Karpas-422 (cell line): ENCODE measurements around the gene PFKFB2. TPM values are rescaled to one million over a fixed set of nuclear protein-coding genes. Genes with fewer than 3 reads are reported as not detected.
"Not testable (repeated sequence)": the region's sequence is repeated elsewhere in the genome, so short reads cannot be mapped to it uniquely, and the experiment has no call there.

Experiments
- DNase-seq: peaks from one replicate; pipeline ENCODE4 v3.0.0-alpha.2; 2015
- H2AFZ ChIP-seq: fragments of 200-600 bp; sonication (generic); 2 replicates; pipeline ENCODE4 v1.6.1; 2014; ENCODE audit warnings: antibody characterized with exemption, low read length, mixed read lengths
- H3K27ac ChIP-seq: fragments of 200-600 bp; sonication (generic); 2 replicates; pipeline ENCODE4 v1.5.1; 2014; ENCODE audit warnings: mild to moderate bottlenecking, low read length, moderate library complexity
- H3K27me3 ChIP-seq: fragments of 200-600 bp; sonication (generic); 2 replicates; pipeline ENCODE4 v1.6.1; 2014; ENCODE audit warnings: low read length, mixed read lengths
- H3K36me3 ChIP-seq: fragments of 200-600 bp; sonication (generic); 2 replicates; pipeline ENCODE4 v1.6.1; 2014; ENCODE audit warnings: low read length, mixed read lengths; ENCODE audit not compliant: insufficient read depth
- H3K4me1 ChIP-seq: fragments of 200-600 bp; sonication (generic); 2 replicates; pipeline ENCODE4 v1.6.1; 2014; ENCODE audit warnings: mild to moderate bottlenecking, low read length, mixed read lengths
- H3K4me2 ChIP-seq: fragments of 200-600 bp; sonication (generic); 2 replicates; pipeline ENCODE4 v1.6.1; 2014; ENCODE audit warnings: low read length, low read depth, mild to moderate bottlenecking; ENCODE audit not compliant: poor library complexity, severe bottlenecking
- H3K4me3 ChIP-seq: fragments of 200-600 bp; sonication (generic); 2 replicates; pipeline ENCODE4 v1.5.1; 2014; ENCODE audit warnings: mild to moderate bottlenecking, antibody characterized with exemption, low read length, mixed read lengths
- H3K79me2 ChIP-seq: fragments of 200-600 bp; sonication (generic); 2 replicates; pipeline ENCODE4 v1.6.1; 2014; ENCODE audit warnings: mild to moderate bottlenecking, low read length, mixed read lengths
- H3K9ac ChIP-seq: fragments of 200-600 bp; sonication (generic); 2 replicates; pipeline ENCODE4 v1.6.0; 2014; ENCODE audit warnings: low read length
- H3K9me2 ChIP-seq: fragments of 200-600 bp; sonication (generic), shearing (Covaris generic); replicated peaks from 2 replicates; pipeline ENCODE4 v1.6.0; 2014; ENCODE audit warnings: mild to moderate bottlenecking, low read length, moderate library complexity; ENCODE audit not compliant: insufficient read depth
- H3K9me3 ChIP-seq: fragments of 300-700, 200-600 bp; sonication (generic); 2 replicates; pipeline ENCODE4 v1.6.1; 2014; ENCODE audit warnings: low read length, mixed read lengths
- H4K20me1 ChIP-seq: fragments of 200-600 bp; sonication (generic); 2 replicates; pipeline ENCODE4 v1.6.1; 2014; ENCODE audit warnings: mild to moderate bottlenecking, antibody characterized with exemption, low read length, low read depth; ENCODE audit not compliant: insufficient read depth
- total RNA-seq: library from RNA; depleted of rRNA; stranded (reverse); fragments of >200 nt; shearing (Covaris generic); gene quantifications from 2 replicates; pipeline ENCODE4 v1.2.3, GENCODE V29; 2014; ENCODE audit warnings: low replicate concordance

The PFKFB2 gene
- total RNA-seq, 1 experiment from 2014 or later = 0.07 TPM

GRCh38 chr1:207041397-207041796, 11.7 kb upstream of the PFKFB2 start:
- H3K9me3 ChIP-seq, H3K9me2 ChIP-seq, H3K9ac ChIP-seq, H4K20me1 ChIP-seq, H3K27me3 ChIP-seq, H3K4me1 ChIP-seq, H3K27ac ChIP-seq, DNase-seq, H3K79me2 ChIP-seq, H3K4me2 ChIP-seq, H3K4me3 ChIP-seq, H2AFZ ChIP-seq, H3K36me3 ChIP-seq: not testable (repeated sequence)

GRCh38 chr1:207045453-207045852, 7.6 kb upstream of the PFKFB2 start:
- Histone ChIP-seq H3K79me2 (no peaks in the 10 kb centered on the region), H3K27me3 (no peaks in the 10 kb centered on the region), H3K9me3 (no peaks in the 10 kb centered on the region), H3K36me3 (no peaks in the 10 kb centered on the region), H3K27ac (no peak overlapping the region), H3K4me3 (no peak overlapping the region), H3K9me2 (no peaks in the 10 kb centered on the region), H2AFZ (no peak overlapping the region), H3K9ac (no peak overlapping the region), H3K4me2 (no peak overlapping the region), H3K4me1 (no peaks in the 10 kb centered on the region), H4K20me1 (no peaks in the 10 kb centered on the region)
- no peak for DNase-seq

GRCh38 chr1:207047505-207047904, 5.6 kb upstream of the PFKFB2 start:
- Histone ChIP-seq H2AFZ (no peak overlapping the region), H3K27me3 (no peaks in the 10 kb centered on the region), H3K9me2 (no peaks in the 10 kb centered on the region), H3K4me2 (no peak overlapping the region), H3K79me2 (no peaks in the 10 kb centered on the region), H3K4me3 (no peak overlapping the region), H4K20me1 (no peaks in the 10 kb centered on the region), H3K4me1 (no peaks in the 10 kb centered on the region), H3K36me3 (no peaks in the 10 kb centered on the region), H3K27ac (no peak overlapping the region), H3K9ac (no peak overlapping the region), H3K9me3 (no peaks in the 10 kb centered on the region)
- DNase-seq = no peak

GRCh38 chr1:207048041-207048440, 5.0 kb upstream of the PFKFB2 start:
- no peaks in the 10 kb centered on the region for H3K9me3 ChIP-seq
- H3K4me3 ChIP-seq = no peak overlapping the region
- no peak overlapping the region for H2AFZ ChIP-seq
- DNase-seq = no peak
- no peak overlapping the region for H3K9ac ChIP-seq
- no peaks in the 10 kb centered on the region for H4K20me1 ChIP-seq
- H3K79me2 ChIP-seq = no peaks in the 10 kb centered on the region
- H3K9me2 ChIP-seq = no peaks in the 10 kb centered on the region
- H3K27me3 ChIP-seq = no peaks in the 10 kb centered on the region
- no peak overlapping the region for H3K4me2 ChIP-seq
- no peaks in the 10 kb centered on the region for H3K36me3 ChIP-seq
- no peak overlapping the region for H3K27ac ChIP-seq
- H3K4me1 ChIP-seq = no peaks in the 10 kb centered on the region

- H3K27ac ChIP-seq = no peak overlapping the region
Measured at GRCh38 chr1:207049054-207049453, 4.0 kb upstream of the PFKFB2 start.

GRCh38 chr1:207049514-207049913, 3.6 kb upstream of the PFKFB2 start:
- DNase-seq = no peak
- Histone ChIP-seq H3K4me2 (no peak overlapping the region), H4K20me1 (no peaks in the 10 kb centered on the region), H2AFZ (no peak overlapping the region), H3K4me3 (no peak overlapping the region), H3K4me1 (no peaks in the 10 kb centered on the region), H3K27me3 (no peaks in the 10 kb centered on the region), H3K9me3 (no peaks in the 10 kb centered on the region), H3K9me2 (no peaks in the 10 kb centered on the region), H3K27ac (no peak overlapping the region), H3K79me2 (no peaks in the 10 kb centered on the region), H3K9ac (no peak overlapping the region), H3K36me3 (no peaks in the 10 kb centered on the region)

More at GRCh38 chr1:207049054-207049453, 4.0 kb upstream of the PFKFB2 start:
- H3K4me2 ChIP-seq = no peak overlapping the region
- H3K36me3 ChIP-seq = no peaks in the 10 kb centered on the region
- no peaks in the 10 kb centered on the region for H3K9me2 ChIP-seq
- no peaks in the 10 kb centered on the region for H3K9me3 ChIP-seq
- H3K4me1 ChIP-seq = no peaks in the 10 kb centered on the region
- no peak overlapping the region for H3K9ac ChIP-seq
- no peak for DNase-seq
- H3K79me2 ChIP-seq = no peaks in the 10 kb centered on the region
- no peaks in the 10 kb centered on the region for H4K20me1 ChIP-seq
- no peak overlapping the region for H3K4me3 ChIP-seq
- H3K27me3 ChIP-seq = no peaks in the 10 kb centered on the region
- no peak overlapping the region for H2AFZ ChIP-seq

GRCh38 chr1:207049974-207050391, 3.1 kb upstream of the PFKFB2 start:
- no peak overlapping the region for H3K27ac ChIP-seq
- no peaks in the 10 kb centered on the region for H3K36me3 ChIP-seq
- no peak overlapping the region for H3K4me2 ChIP-seq
- H4K20me1 ChIP-seq = no peaks in the 10 kb centered on the region
- H3K9me3 ChIP-seq = no peaks in the 10 kb centered on the region
- no peak overlapping the region for H2AFZ ChIP-seq
- H3K9ac ChIP-seq = no peak overlapping the region
- H3K4me1 ChIP-seq = no peaks in the 10 kb centered on the region
- DNase-seq = peak; percentile 56
- no peak overlapping the region for H3K4me3 ChIP-seq
- H3K9me2 ChIP-seq = no peaks in the 10 kb centered on the region
- no peaks in the 10 kb centered on the region for H3K79me2 ChIP-seq
- no peaks in the 10 kb centered on the region for H3K27me3 ChIP-seq

- H3K27ac ChIP-seq = no peak overlapping the region
- no peak overlapping the region for H3K4me2 ChIP-seq
- H3K4me3 ChIP-seq = no peak overlapping the region
- no peaks in the 10 kb centered on the region for H3K27me3 ChIP-seq
- H3K79me2 ChIP-seq = no peaks in the 10 kb centered on the region
- no peak for DNase-seq
- H2AFZ ChIP-seq = no peak overlapping the region
- H3K36me3 ChIP-seq = no peaks in the 10 kb centered on the region
- H3K9me3 ChIP-seq = no peaks in the 10 kb centered on the region
- H4K20me1 ChIP-seq = no peaks in the 10 kb centered on the region
- H3K4me1 ChIP-seq = no peaks in the 10 kb centered on the region
- H3K9ac ChIP-seq = no peak overlapping the region
- H3K9me2 ChIP-seq = no peaks in the 10 kb centered on the region
Measured at GRCh38 chr1:207050480-207051190, 2.4 kb upstream of the PFKFB2 start.
